Lung microvascular endothelial cell (primary cell): ENCODE data around the gene BMP6. TPM values are rescaled to one million over a fixed set of nuclear protein-coding genes. Genes with fewer than 3 reads are reported as not detected.

Experiments used
- DNase-seq, 2 donors: peaks; one replicate each; pipeline versions ENCODE4 v3.0.0 to v3.0.0-alpha.2; 2010; ENCODE audit warnings: low read depth in 2 of 2
- total RNA-seq: library from RNA; depleted of rRNA; stranded (reverse); fragments of >200 nt; gene quantifications from 2 replicates; pipeline ENCODE4 v1.2.1, GENCODE V29; 2014

The BMP6 gene
- total RNA-seq, 1 donor from 2014 or later, result 246 TPM

DNA sequence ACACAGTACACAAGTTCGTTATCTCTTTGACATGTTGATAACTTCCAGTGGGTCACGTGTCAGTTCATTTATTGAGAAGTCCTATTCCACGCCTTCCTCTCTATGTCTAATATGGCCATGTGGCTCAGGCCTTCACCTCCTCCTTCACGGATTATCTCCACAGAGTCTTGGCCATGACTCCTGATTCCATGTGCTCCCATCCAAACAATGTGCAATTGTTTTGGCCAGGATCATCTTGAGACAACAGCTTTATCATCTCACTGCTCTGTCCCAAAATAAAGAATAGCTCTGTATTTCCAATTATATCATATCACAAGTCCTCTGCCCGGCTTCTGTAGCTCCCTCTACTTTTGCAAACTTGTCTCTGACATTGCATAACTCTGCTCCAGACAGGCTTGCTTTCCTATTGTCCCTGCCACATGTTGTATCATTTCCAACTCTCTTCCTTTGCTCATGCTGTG, 195.8 kb downstream of the BMP6 start:
- DNase-seq, result peak in 1 of 2 donors; percentile 55

GRCh38 chr6:7922596-7922995, 196.7 kb downstream of the BMP6 start:
- no peak for DNase-seq

GRCh38 chr6:7924867-7925266, 199.0 kb downstream of the BMP6 start:
- no peak for DNase-seq

Other genes with a start within 250 kb of the BMP6 start
- 19.2 and 76.0 TPM in 2 replicates for gene DSP, start 184.4 kb upstream of the BMP6 start, total RNA-seq
- 7.6 and 7.9 TPM in 2 replicates for gene SNRNP48, start 135.9 kb upstream of the BMP6 start, total RNA-seq
- gene TXNDC5, start 184.7 kb downstream of the BMP6 start, total RNA-seq, result 1,403 and 2,121 TPM in 2 replicates